Endodermal cell (in vitro differentiated cells): ENCODE data around the gene SOX21. TPM values are rescaled to one million over a fixed set of nuclear protein-coding genes. Genes with fewer than 3 reads are reported as not detected.
A peak's percentile ranks its signal among the peaks of the same experiment; 100 is the strongest.

Experiments used
- DNase-seq: peaks from one replicate; pipeline ENCODE4 v3.0.0-alpha.2; 2017
- H3K27ac ChIP-seq: 2 replicates; pipeline ENCODE4 v1.5.1; 2013; ENCODE audit warnings: mild to moderate bottlenecking, low read depth, low read length, moderate library complexity
- H3K27me3 ChIP-seq: 2 replicates; pipeline ENCODE4 v1.6.1; 2013; ENCODE audit warnings: mild to moderate bottlenecking, low read length, moderate library complexity; ENCODE audit not compliant: insufficient read depth, control insufficient read depth, poor library complexity, severe bottlenecking
- H3K36me3 ChIP-seq: 2 replicates; pipeline ENCODE4 v1.7.0; 2013; ENCODE audit warnings: mild to moderate bottlenecking, low read length, moderate library complexity; ENCODE audit not compliant: control insufficient read depth, insufficient read depth
- H3K4me1 ChIP-seq: one replicate; pipeline ENCODE4 v1.7.0; 2013; ENCODE audit warnings: low read length; ENCODE audit not compliant: control insufficient read depth, insufficient read depth
- H3K4me3 ChIP-seq: 2 replicates; pipeline ENCODE4 v1.5.1; 2013; ENCODE audit warnings: mild to moderate bottlenecking, low read length, moderate library complexity
- H3K9ac ChIP-seq: 2 replicates; pipeline ENCODE4 v1.6.1; 2013; ENCODE audit warnings: mild to moderate bottlenecking, low read length, moderate library complexity; ENCODE audit not compliant: poor library complexity, severe bottlenecking; ENCODE audit errors: extremely low read depth
- H3K9me3 ChIP-seq: 2 replicates; pipeline ENCODE4 v1.6.1; 2013; ENCODE audit warnings: mild to moderate bottlenecking, low read length, moderate library complexity; ENCODE audit not compliant: control insufficient read depth
- H3K27ac Mint-ChIP-seq: 2 replicates; pipeline ENCODE4 v1.8.0; 2020; ENCODE audit warnings: mixed read lengths
- H3K27me3 Mint-ChIP-seq: 2 replicates; pipeline ENCODE4 v1.8.0; 2021; ENCODE audit warnings: mild to moderate bottlenecking, mixed read lengths; ENCODE audit not compliant: insufficient read depth
- H3K36me3 Mint-ChIP-seq: 2 replicates; pipeline ENCODE4 v1.8.0; 2020; ENCODE audit warnings: low read depth, mixed read lengths
- H3K4me1 Mint-ChIP-seq: 2 replicates; pipeline ENCODE4 v1.8.0; 2020; ENCODE audit warnings: mixed read lengths
- H3K4me3 Mint-ChIP-seq: 2 replicates; pipeline ENCODE4 v1.8.0; 2020; ENCODE audit warnings: mild to moderate bottlenecking, moderate library complexity, mixed read lengths
- H3K9me3 Mint-ChIP-seq: 2 replicates; pipeline ENCODE4 v1.8.0; 2020; ENCODE audit warnings: mild to moderate bottlenecking, mixed read lengths
- CTCF ChIP-seq: fragments of 200-600 bp; sonication (generic); conservative IDR thresholded peaks from 2 replicates; pipeline ENCODE4 v1.5.0; 2021; ENCODE audit warnings: antibody characterized with exemption, mild to moderate bottlenecking
- WGBS, 2 experiments: methylation state at CpG; one replicate each; pipeline versions ENCODE4 v1.1.5 to v1.1.7; 2013; ENCODE audit warnings: missing lambda C conversion rate in 2 of 2, mixed read lengths in 1 of 2; ENCODE audit not compliant: insufficient coverage in 1 of 2, insufficient read length in 1 of 2; 5-methylcytosine and 5-hydroxymethylcytosine counted together
- total RNA-seq, 2 donors: library from RNA; stranded (reverse); fragmentation: NEBNext Ultra II Directional in 1 of 2; extraction: Animal tissue kit (Norgen Biotek cat#: 25700) in 1 of 2; gene quantifications; 2 replicates in 1 of 2; 3 replicates in 1 of 2; pipeline ENCODE4 v1.2.1, GENCODE V29; 2021

The SOX21 gene
- total RNA-seq, 2 donors from 2014 or later = 5.2 to 10.1 TPM

- Histone ChIP-seq H3K9ac (no peak overlapping the region), H3K27ac (peak overlapping the region; percentile 61), H3K36me3 (no peaks in the 10 kb centered on the region), H3K27me3 (peaks cover 100% of the 10 kb centered on the region), H3K4me1 (peaks cover 6% of the 10 kb centered on the region), H3K9me3 (peaks cover 10% of the 10 kb centered on the region), H3K4me3 (peak overlapping the region; percentile 16)
- Mint-ChIP-seq H3K27me3 (peaks cover 100% of the 10 kb centered on the region), H3K36me3 (no peaks in the 10 kb centered on the region), H3K9me3 (no peaks in the 10 kb centered on the region), H3K27ac (no peak overlapping the region), H3K4me1 (peaks cover 45% of the 10 kb centered on the region), H3K4me3 (peak overlapping the region; percentile 11)
- no peak for TF ChIP-seq CTCF
- DNase-seq = peak; percentile 65
- WGBS, 2 experiments = 6 to 8% methylated on average over 13 to 19 of the region's 24 CpGs
Observed at GRCh38 chr13:94704377-94705080, 7.8 kb downstream of the SOX21 start.

- Mint-ChIP-seq H3K9me3 (no peaks in the 10 kb centered on the region), H3K36me3 (no peaks in the 10 kb centered on the region), H3K27me3 (peaks cover 100% of the 10 kb centered on the region), H3K4me3 (peak overlapping the region; percentile 34), H3K4me1 (peaks cover 39% of the 10 kb centered on the region), H3K27ac (no peak overlapping the region)
- Histone ChIP-seq H3K4me1 (peaks cover 3% of the 10 kb centered on the region), H3K27me3 (peaks cover 100% of the 10 kb centered on the region), H3K9ac (no peak overlapping the region), H3K27ac (no peak overlapping the region), H3K9me3 (peaks cover 10% of the 10 kb centered on the region), H3K4me3 (peak overlapping the region; percentile 53), H3K36me3 (no peaks in the 10 kb centered on the region)
- no peak for TF ChIP-seq CTCF
- 6 to 8% methylated on average over 21 to 26 of the region's 26 CpGs for WGBS, 2 experiments
- DNase-seq = no peak
Observed at GRCh38 chr13:94703721-94704314, 8.5 kb downstream of the SOX21 start.

GRCh38 chr13:94703271-94703670, 9.1 kb downstream of the SOX21 start:
- Histone ChIP-seq H3K4me3 (peak overlapping the region; percentile 53), H3K36me3 (no peaks in the 10 kb centered on the region), H3K27ac (no peak overlapping the region), H3K27me3 (peaks cover 100% of the 10 kb centered on the region), H3K4me1 (peaks cover 3% of the 10 kb centered on the region), H3K9ac (no peak overlapping the region), H3K9me3 (peaks cover 10% of the 10 kb centered on the region)
- Mint-ChIP-seq H3K36me3 (no peaks in the 10 kb centered on the region), H3K27me3 (peaks cover 100% of the 10 kb centered on the region), H3K9me3 (no peaks in the 10 kb centered on the region), H3K27ac (no peak overlapping the region), H3K4me1 (peaks cover 33% of the 10 kb centered on the region), H3K4me3 (peak overlapping the region; percentile 34)
- peak; percentile 68 for DNase-seq
- no peak for TF ChIP-seq CTCF
- 2 to 4% methylated on average over 10 to 17 of the region's 17 CpGs for WGBS, 2 experiments
